Endothelial cell of hepatic sinusoid (primary cell): ENCODE results near the gene AP3S1.
"Not testable (repeated sequence)": the region's sequence is repeated elsewhere in the genome, so short reads cannot be mapped to it uniquely, and the experiment has no call there.

Experiments used
- in situ Hi-C: cut with HindIII; loops from 2 replicates; pipeline ENCODE4 v1.10.0; 2017; ENCODE audit warnings: low sequenced_read_pairs

The AP3S1 gene

DNA sequence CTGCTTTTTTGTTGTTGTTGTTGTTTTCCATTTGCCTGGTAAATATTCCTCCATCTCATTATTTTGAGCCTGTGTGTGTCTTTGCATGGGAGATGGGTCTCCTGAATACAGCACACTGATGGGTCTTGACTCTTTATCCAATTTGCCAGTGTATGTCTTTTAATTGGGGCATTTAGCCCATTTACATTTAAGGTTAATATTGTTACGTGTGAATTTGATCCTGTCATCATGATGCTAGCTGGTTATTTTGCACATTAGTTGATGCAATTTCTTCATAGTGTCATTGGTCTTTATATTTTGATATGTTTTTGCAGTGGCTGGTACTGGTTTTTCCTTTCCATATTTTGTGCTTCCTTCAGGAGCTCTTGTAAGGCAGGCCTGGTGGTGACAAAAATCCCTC lies 16.8 kb upstream of the AP3S1 start:
- in situ Hi-C loops: not testable (repeated sequence)

DNA sequence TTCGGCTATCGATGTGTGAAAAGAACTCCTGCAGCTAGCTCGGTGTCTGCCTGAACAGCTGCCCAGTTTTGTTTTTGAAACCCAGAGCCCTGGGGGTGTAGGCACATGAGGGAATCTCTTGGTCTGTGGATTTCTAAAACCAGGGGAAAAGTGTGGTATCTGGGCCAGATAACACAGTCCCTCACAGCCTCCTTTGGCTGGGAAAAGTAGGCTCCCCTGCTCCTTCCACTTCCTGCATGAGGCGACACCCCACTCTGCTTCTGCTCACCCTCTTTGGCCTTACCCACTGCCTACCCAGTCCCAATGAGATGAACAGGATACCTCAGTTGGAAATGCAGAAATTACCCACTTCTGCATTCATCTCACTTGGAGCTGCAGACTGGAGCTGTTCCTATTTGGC lies 15.8 kb upstream of the AP3S1 start:
- in situ Hi-C loops: no loop called here

DNA sequence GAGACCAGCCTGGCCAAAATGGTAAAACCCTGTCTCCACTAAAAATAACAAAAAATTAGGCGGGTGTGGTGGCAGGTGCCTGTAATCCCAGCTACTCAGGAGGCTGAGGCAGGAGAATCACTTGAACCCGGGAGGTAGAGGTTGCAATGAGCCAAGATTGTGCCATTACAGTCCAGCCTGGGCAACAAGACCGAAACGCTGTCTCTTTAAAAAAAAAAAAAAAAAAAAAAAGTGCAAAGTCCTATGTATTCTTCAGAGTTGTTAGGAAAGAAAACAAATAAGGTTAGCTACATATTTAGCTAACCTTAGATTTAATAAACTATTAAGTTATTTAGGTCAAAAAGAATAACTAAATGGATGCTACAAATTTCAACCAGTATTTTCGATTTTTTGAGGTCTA lies 11.8 kb upstream of the AP3S1 start:
- in situ Hi-C loops: no loop called here

DNA sequence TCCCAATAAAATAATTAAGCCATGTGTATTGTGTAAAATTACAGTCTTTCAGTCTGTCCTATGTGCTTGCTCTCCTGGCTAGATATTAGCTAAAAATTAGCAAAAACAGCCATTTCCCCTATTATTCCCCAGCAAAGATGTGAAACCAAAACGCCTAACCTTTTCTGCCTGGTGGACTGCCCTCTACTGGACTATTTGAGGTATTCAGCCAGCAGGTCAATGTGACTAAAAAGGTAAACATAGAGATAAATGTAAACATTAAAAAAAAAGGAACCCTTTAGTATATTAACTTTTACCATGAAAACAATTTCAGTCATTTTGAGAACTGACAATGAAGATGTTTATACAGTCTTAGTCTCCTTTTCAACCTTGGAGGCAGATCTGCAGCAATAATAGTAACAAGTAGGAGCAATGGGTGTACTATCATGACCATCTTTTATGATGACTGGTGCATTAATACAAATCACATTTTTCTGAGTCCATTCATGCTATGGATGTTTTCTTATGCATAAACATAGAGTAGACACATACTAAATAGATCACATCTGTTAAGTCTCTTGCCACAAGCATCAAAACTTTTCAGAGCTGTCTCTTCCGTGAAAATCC lies 10.5 kb upstream of the AP3S1 start:
- in situ Hi-C loops: no loop called here

DNA sequence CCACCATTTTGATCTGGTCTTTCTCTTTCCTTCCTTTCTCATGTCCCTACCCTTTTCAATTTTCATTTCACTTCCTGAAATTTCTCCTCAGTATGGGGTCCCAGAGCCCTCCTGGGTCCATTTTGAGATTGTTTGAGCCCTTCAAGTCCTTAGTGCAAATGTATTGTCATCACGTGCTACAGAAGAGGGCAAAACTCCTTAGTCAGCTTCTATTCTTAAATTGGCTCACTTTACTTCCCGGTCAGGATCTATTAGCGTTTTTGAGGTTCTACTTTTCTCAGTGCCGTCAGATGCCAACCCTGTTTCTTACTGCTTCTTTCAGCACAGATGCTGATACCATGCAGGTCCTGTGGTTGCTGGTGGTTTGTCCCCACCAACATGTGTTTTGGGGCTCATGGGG lies 6.3 kb upstream of the AP3S1 start:
- in situ Hi-C loops: no loop called here

DNA sequence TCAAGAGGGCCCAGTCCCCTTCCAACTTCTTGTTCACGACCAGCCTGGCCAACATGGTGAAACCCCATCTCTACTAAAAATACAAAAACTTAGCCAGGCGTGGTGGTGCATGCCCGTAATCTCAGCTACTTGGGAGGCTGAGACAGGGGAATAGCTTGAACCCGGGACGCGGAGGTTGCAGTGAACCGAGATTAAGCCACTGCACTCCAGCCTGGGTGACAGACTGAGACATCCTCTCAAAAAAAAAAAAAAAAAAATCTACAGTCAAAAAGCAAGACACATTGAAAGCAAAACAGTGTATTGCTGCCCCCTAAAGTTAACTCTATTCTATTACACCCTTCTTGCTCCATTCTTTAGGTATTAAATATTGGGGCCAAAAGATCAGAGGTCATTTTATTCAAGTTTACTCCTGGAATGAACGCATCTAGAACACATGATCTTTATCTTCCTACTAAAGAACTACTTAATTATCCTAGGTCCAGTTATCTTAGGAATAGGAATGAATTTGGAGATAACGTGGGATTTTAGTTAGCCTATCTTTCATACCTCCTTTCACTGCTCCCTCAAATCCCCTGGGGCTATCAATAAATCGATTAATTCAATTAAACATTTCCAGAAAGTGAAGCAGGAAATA lies 2.7 kb upstream of the AP3S1 start:
- in situ Hi-C loops: no loop called here

DNA sequence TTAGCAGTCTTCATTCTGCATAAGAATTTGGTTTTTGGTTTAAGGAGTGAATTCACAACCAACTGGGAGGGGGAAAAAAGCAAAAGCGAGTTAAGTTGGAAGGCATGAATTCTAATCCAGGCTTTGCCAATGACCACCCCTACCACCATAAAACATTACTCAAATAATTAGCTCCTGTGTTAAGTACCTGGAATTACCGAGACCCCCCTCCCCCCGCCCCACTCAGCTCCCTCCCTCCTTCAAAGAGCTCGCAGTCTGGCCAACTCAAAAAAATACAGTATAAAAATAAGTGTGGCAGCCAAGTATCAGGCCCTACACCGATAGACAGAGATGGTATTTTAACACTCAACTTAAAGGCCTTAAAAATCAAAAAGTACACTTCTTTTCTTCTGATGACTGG lies 862 bp upstream of the AP3S1 start:
- in situ Hi-C loops: no loop called here

DNA sequence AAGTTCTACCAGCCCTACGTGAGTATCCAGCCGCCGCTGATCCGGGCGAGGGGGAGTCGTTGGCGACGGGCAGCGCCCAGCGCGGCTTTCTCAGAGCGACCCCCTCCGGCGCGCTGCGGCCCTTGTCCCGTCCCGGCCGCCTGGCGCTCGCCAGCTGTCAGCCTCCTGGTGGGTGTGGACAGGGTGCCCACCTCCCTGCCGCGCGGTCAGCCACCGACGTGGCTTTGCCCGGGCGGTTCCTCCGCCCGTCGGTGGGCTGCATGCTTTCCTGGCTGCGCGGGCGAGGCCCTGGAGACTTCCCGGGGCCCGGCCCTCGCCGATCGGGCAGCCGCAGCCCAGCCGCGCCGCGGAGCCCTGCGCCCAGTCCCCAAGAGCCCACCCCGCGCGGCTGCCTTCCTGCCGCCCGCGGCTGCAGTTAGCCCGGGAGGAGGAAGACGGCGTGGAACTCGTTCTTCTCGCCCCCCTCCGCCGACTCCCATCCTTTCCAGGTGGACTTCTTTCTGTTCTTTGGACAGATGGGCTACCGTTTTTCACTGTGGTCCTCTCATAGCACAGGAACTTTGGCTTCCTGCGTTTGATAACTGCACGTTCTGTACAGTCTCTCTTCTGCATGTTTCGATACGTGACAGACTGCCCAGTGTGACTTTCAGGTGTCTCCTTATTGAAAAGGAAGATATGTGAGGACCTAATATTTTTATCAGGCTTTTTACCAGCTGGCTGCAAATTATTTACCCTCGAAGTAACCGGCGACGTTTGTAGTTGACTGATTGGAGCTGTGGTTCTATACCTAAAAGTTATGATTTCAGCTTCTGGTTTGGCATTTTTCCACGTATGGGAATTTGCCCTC lies 577 bp downstream of the AP3S1 start:
- in situ Hi-C loops: no loop called here

DNA sequence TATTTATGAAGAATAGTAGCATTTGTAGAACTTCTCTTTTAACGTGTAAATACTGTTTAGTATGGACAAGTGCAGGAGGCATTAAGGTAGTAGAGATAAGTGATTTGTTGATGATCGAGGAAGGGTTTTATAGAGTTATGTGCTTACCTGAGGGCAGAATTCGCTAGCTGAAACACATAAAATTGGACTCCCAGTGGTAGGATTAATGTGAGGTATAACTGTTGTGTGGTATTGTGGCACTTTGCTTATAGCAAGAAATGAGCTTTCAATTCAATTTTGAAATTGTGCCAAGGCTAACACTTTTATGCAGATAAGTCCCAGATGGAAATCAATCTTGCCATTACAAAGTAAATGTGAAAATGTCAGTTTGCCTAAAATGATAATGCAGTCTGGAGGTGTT lies 1.2 kb downstream of the AP3S1 start:
- in situ Hi-C loops: no loop called here

DNA sequence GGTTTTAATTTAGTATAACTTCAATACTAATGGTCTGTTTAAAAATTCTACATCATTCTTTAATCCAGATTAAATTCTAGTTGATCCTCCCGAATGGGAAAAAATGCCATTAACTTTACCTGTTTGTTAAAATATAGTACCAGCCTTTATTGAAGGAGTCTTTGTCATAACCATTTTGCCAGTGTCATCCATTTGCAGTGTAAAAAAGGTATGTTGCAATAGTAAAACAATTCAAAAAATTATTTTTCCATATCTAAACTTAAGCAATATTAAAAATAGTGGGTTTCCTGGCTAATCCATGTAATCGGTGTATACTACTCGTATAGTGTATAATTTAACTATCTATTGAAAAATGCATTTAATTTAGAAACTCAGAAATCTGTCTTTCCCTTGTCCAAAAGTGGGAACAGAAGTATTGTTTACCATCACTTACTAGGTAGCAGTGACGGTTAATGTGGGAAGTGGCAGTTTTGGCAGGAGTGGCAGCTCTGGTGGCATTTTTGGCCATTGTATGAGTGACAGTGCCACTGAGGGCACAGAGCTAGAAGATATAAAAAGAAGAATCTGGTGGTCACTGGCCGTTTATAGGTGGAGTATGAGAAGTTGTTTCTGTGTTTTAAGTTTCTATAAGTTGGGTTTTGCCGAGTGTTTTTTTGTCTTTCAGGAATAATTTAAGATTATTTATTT lies 1.9 kb downstream of the AP3S1 start:
- in situ Hi-C loops: no loop called here

DNA sequence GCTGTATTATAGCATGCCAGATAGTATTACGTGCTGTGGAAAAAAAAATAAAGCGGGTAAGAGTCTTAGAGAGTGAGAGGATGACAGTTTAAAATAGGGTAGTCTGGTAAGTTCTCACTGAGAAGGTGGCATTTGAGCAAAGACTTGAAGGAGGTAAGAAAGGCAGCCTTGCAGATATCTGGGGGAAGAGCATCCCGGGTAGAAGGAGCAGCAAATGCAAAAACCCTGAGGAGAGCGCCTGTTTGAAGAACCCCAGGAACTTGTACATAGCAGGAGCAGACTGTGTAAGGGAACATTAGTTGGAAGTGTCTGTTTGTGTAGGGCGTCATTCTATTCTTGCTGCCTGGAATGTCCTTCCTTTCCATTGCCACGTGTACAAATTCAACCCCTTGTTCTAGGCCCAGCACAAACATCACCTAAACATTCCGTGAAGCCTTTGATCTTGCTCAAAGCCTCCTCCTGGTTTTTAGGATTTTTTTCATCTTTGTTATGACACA lies 2.6 kb downstream of the AP3S1 start:
- in situ Hi-C loops: no loop called here

DNA sequence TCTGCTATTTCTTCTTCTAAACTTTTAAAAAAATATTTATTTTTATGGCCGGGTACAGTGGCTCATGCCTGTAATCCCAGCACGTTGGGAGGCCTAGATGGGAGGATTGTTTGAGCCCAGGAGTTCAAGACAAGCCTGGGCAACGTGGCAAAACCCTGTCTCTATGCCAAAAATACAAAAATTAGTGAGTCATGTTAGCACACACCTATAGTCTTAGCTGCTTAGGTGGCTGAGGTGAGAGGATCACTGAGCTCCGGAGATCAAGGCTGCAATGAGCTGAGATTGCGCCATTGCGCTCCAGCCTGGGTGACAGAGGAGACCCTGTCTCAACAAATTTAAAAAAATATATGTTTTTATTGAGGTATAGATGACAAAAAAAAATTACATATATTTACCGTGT lies 5.6 kb downstream of the AP3S1 start:
- in situ Hi-C loops: no loop called here

DNA sequence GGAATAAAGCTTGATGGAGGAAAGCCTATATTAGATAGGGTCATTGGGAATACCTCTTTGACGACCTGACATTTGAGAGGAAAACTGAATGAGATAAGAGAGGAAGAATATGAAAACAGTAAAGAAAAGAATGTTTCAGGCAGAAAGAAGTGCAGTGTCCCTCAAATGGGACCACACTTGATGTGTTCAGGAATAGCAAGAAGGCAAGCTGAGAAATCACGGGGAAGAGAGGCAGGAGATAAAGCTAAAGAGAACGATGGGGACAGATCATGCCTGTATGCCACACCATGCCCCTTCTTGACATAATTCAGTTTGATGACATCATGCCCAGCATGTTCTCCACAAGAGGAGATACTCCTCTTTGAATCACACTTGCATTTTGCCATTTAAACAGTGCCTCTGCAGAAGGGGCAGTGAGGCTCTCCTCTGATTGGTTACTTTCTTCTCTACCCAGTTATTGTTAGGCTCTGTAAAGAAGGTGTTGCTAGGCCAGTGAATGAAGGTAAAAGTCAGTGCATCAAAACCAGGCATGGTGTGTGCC lies 7.6 kb downstream of the AP3S1 start:
- in situ Hi-C loops: no loop called here

DNA sequence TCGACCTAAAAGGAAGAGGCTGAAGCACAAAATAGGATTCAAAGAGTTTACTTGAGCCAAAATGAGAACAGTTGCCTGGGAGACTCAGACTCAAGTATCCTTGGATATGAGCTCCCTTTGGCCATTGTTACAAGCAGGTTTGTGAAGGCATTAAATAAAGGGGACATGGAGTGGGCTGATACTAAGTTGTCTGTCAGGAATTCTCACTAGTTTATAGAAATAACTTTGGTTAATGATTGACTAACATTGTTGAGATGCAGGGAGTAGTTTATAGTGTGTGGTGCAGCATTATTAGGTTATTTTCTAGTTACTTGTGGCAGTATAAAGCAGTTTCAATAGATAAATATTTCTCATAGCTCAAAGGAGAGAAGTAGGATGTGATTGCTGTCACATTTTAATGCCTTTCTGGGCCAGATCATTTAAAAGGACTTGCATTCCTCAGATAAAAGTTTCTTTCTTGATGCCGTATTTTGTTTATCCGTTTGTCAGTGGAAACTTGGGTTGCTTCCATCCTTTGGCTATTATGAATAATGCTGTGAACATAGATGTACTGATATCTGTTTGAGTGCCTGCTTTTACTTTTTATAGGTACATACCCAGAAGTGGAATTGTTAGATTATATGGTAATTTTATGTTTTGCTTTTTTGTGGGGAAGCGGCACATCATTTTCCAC lies 9.1 kb downstream of the AP3S1 start:
- in situ Hi-C loops: no loop called here

DNA sequence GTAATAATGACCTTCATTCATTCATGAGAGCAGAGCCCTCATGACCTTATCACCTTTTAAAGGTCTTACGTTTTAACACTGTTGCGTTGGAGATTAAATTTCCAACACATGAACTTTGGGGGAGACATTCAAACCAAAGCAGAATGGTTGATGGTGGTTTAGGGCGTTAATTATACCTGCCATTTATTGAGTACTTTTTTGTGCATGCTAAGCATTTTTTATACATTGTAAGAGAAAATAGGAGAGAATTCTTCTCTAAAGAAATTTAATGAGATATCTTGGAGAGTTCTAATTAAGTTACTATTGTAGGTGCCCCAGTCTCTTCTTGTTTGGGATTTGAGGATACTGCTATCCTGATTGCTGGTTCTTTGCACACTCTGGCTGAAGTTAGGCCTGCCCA lies 12.4 kb downstream of the AP3S1 start:
- in situ Hi-C loops: no loop called here

DNA sequence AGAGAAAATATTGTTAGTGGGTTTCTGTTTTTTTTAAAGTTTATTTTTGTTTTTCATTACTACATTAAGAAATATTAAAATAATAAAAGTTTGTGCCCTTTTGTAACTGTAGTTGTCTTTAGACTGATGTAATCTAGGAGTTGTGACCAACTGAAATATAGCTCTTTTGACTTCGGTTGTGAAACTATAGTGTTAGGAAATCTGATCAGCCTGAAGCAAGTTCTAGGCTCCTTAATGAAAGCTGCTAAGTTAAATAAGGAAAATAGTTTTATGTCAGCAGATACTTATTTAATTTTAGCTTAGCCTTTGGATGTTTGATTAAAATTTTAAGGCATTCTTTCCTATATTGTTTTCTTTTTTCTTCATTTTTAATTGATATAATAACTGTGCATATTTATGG lies 14.2 kb downstream of the AP3S1 start:
- in situ Hi-C loops: no loop called here

DNA sequence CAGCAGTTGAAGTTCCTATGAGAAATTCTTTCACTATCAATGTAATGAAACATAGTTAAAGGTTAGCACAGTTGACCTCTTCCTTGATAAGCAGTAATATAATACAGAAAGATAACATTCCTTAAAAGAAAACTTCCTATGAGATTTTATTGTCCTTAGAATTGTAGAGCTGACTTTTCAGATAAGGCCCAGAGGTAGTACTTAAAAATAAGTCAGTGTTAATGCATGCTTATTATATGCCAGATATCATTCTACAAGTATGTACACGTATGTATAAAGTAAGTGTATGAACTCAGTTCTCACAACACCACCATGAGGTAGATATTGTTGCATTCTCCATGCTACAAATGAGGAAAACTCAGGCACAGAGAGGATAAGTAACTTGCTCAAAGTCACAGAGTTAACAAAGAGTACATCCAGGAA lies 15.3 kb downstream of the AP3S1 start:
- in situ Hi-C loops: no loop called here

DNA sequence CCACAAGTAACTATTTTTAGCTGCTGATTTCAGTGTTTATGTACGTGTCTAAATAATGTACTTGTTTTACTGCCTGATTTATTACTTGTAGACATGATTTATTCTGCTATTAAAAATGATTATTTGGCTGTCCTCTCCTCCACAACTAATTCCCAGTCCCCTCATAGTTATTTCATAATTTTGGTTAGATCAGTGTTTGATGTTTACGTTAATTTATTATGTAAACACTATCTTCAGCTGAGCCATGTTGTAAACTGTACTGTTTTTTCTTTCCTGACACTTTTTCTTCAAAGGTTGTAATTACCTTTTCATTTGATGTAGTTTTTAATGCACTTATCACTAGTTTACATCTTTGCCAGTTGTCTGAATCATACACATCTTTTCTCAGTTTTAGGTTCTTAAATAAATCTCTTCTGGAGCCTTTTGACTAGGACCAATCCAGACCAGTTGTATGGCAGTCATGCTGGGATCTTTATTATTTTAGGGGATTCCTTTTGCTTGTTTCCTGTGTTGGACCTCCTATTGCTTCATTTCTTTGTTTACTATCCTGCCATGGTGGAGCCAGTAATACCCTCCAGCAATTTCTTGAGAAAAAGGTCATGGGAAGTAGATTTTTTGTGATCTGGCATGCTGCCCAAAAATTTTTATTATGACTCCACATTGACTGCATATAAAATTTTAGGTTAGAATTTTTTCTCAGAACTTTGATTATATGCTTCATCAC lies 16.1 kb downstream of the AP3S1 start:
- in situ Hi-C loops: no loop called here

DNA sequence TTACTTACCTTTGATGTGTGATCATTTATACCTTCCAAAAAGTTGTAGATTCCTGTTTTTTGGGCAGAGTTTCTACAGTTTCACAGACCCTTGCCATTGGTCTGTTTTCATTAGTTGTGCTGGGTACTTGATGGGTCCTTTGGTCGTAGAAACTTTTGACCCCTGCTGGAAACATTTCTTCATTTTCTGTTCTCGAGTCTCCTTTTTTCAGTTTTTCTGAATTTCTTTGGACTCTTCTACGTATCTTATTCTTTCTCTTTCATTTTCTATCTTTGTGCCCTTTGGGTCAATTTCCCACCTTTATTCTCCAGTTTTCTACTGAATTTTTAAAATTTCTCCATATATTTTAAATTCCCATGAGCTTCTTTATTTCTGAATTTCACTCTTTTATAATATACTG lies 16.7 kb downstream of the AP3S1 start:
- in situ Hi-C loops: no loop called here

DNA sequence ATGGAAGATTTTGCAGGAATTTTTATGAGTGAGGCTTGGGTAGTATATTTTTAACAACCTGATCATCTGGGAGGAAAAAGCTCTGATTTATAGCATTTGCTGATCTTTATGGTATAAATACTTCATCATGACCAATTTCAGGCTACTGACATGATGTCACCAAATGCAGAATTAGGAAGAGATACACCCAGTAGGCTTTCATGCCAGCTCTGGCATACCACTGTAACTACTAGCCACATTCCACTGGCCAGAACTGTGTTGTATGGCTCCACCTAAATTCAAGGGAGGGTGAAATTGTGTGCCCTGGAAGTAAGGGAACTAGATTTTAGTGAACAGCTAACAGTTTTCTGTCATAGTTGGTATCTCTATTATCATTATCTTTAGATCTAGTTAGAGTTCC lies 17.6 kb downstream of the AP3S1 start:
- in situ Hi-C loops: no loop called here
